Activated gamma-delta T cell treated with Interleukin-2 at 50 U/mL for 16 hours (primary cell): Measurements from ENCODE around the gene ITPA.

Source experiments
- DNase-seq: peaks from one replicate; pipeline ENCODE4 v3.0.0-alpha.2; 2020

The ITPA gene

GRCh38 chr20:3247638-3248037 is 38.3 kb downstream of the ITPA start:
- DNase-seq: no peak

- DNase-seq: no peak
These were observed 39.1 kb downstream of the ITPA start for GRCh38 chr20:3248167-3248992.

GRCh38 chr20:3248993-3249347 is 39.7 kb downstream of the ITPA start:
- DNase-seq: no peak

GRCh38 chr20:3250091-3250504 is 40.8 kb downstream of the ITPA start:
- no peak for DNase-seq

GRCh38 chr20:3251806-3252205 is 42.5 kb downstream of the ITPA start:
- no peak for DNase-seq

- no peak for DNase-seq
These were observed 46.4 kb downstream of the ITPA start for GRCh38 chr20:3255728-3256127.

- no peak for DNase-seq
These were observed 49.1 kb downstream of the ITPA start for GRCh38 chr20:3258429-3258828.

GRCh38 chr20:3262566-3262965 is 53.3 kb downstream of the ITPA start:
- no peak for DNase-seq

- no peak for DNase-seq
These were observed 60.8 kb downstream of the ITPA start for GRCh38 chr20:3270051-3270450.

- DNase-seq: no peak
These were observed 64.1 kb downstream of the ITPA start for GRCh38 chr20:3273371-3273770.
